Thoracic aorta (tissue), 2 donors: ENCODE measurements around the gene ISY1. TPM values are rescaled to one million over a fixed set of nuclear protein-coding genes. Genes with fewer than 3 reads are reported as not detected.

Source experiments
- ATAC-seq: fragments of 150-250 bp; one replicate; pipeline ENCODE4 v1.8.0; 2017; ENCODE audit warnings: low read depth; ENCODE audit not compliant: insufficient number of reproducible peaks, low FRiP score
- DNase-seq: peaks from one replicate; pipeline ENCODE4 v3.0.0-alpha.2; 2020; ENCODE audit warnings: low spot score
- H3K27ac ChIP-seq, 2 donors: fragments of 200-600 bp; sonication (generic); 1 replicate in 1 of 2; 2 replicates in 1 of 2; pipeline ENCODE4 v1.5.1; 2016; ENCODE audit warnings: mild to moderate bottlenecking in 2 of 2, moderate library complexity in 2 of 2
- H3K27me3 ChIP-seq: fragments of 200-600 bp; sonication (generic); replicated peaks from 2 replicates; pipeline ENCODE4 v1.6.0; 2016; ENCODE audit warnings: mild to moderate bottlenecking; ENCODE audit not compliant: insufficient read depth
- H3K36me3 ChIP-seq: fragments of 200-600 bp; sonication (generic); one replicate; pipeline ENCODE4 v1.5.1; 2016
- H3K4me1 ChIP-seq, 2 donors: fragments of 200-600 bp; sonication (generic); 1 replicate in 1 of 2; 2 replicates in 1 of 2; pipeline versions ENCODE4 v1.5.1 to v1.6.0; 2016; ENCODE audit warnings: low read depth in 2 of 2, mild to moderate bottlenecking in 1 of 2; ENCODE audit not compliant: control insufficient read depth in 1 of 2
- H3K4me3 ChIP-seq: fragments of 200-600 bp; sonication (generic); 2 replicates; pipeline ENCODE4 v1.5.1; 2016; ENCODE audit warnings: mild to moderate bottlenecking
- H3K9me3 ChIP-seq: fragments of 200-600 bp; sonication (generic); 2 replicates; pipeline ENCODE4 v1.5.1; 2016
- total RNA-seq, 2 donors: library from RNA; depleted of rRNA; stranded (reverse); fragments of >200 nt; gene quantifications; one replicate each; pipeline versions ENCODE4 v1.1.0 to v1.2.3, GENCODE V29; 2016
- TF ChIP-seq, protein P1 (sequence below): fragments of 200-600 bp; sonication (generic); IDR thresholded peaks from one replicate; pipeline ENCODE4 v1.5.1; 2019; ENCODE audit warnings: antibody characterized with exemption

The ISY1 gene
- total RNA-seq, 2 donors from 2014 or later = 7.7 to 16.4 TPM

DNA sequence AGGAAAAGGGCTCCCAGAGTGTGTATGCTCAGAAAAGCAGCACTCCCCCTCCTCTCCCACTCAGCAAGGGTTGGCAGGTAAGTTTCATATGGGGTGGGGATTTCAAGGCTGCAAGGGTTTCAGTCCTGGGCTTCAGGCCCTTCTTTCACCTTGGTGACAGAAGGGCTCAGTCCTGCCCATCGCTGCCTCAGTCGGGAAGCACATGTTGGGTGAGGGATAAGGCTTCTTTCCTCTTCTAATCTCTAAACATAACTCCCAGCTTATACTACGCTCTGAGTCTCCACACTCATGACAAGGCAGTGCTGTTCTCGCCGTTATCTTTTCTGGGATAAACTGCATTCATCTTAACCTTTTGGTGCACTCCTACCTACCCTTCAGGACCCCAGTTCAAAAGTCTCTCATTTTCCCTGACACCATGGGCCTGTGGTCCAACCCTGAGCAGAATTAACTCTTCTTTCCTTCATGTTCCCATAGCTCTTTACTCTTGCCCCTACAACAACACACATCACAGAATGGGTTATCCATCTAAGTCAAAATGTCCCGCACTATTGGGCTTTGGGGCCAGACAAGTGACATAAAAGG, 56.3 kb downstream of the ISY1 start:
- no peak overlapping the region for H3K27ac ChIP-seq
- no peaks in the 10 kb centered on the region for H3K27me3 ChIP-seq
- peaks cover 4 to 23% of the 10 kb centered on the region in 2 donors for H3K4me1 ChIP-seq
- TF ChIP-seq, protein P1, sequence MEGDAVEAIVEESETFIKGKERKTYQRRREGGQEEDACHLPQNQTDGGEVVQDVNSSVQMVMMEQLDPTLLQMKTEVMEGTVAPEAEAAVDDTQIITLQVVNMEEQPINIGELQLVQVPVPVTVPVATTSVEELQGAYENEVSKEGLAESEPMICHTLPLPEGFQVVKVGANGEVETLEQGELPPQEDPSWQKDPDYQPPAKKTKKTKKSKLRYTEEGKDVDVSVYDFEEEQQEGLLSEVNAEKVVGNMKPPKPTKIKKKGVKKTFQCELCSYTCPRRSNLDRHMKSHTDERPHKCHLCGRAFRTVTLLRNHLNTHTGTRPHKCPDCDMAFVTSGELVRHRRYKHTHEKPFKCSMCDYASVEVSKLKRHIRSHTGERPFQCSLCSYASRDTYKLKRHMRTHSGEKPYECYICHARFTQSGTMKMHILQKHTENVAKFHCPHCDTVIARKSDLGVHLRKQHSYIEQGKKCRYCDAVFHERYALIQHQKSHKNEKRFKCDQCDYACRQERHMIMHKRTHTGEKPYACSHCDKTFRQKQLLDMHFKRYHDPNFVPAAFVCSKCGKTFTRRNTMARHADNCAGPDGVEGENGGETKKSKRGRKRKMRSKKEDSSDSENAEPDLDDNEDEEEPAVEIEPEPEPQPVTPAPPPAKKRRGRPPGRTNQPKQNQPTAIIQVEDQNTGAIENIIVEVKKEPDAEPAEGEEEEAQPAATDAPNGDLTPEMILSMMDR = no peak
- H3K4me3 ChIP-seq = no peak overlapping the region
- no peak for DNase-seq
- no peak for ATAC-seq
- H3K9me3 ChIP-seq = no peaks in the 10 kb centered on the region
- H3K36me3 ChIP-seq = no peaks in the 10 kb centered on the region

DNA sequence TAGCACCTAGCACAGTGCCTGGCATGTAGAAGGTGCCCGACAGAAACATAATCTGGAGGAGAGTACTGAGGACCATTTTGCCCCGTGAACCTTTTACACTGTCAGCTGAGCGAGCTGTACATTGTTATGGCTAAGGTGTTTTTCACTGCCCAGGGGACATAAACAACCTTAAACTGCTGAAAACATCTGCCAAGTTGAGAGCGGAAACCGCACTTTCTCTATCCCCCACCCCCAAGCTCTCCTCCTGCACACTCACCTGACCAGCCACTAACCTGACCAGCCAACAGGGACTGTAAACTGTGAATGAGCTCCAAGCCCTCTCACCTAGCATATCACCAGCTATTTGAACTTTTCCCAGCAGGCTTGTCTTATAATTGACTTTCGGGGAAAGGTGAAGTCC, 56.8 kb downstream of the ISY1 start:
- Histone ChIP-seq H3K4me3 (no peak overlapping the region), H3K27me3 (no peaks in the 10 kb centered on the region), H3K4me1 (peaks cover 4 to 23% of the 10 kb centered on the region in 2 donors), H3K27ac (no peak overlapping the region), H3K36me3 (no peaks in the 10 kb centered on the region), H3K9me3 (no peaks in the 10 kb centered on the region)
- ATAC-seq (no peak), DNase-seq (no peak)
- TF ChIP-seq, protein P1 = no peak

DNA sequence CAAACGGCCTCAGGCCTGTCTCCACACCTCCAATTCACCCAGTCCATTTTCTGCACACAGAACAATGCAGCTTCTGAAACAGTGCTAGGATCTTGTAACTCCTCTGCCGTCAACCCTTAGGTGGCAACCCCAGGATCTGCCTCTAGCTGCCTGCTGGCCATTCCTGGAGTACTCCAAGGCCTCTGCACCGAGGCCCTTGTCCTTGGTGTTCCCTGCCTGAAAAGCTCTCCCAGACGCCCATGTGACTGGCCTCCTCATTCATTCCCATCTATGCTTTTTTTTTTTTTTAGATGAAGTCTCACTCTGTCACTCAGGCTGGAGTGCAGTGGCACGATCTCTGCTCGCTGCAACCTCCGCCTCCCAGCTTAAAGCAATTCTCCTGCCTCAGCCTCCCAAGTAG, 57.6 kb downstream of the ISY1 start:
- Histone ChIP-seq H3K9me3 (no peaks in the 10 kb centered on the region), H3K4me3 (no peak overlapping the region), H3K27me3 (no peaks in the 10 kb centered on the region), H3K27ac (no peak overlapping the region), H3K36me3 (no peaks in the 10 kb centered on the region), H3K4me1 (peaks cover 4 to 23% of the 10 kb centered on the region in 2 donors)
- no peak for DNase-seq
- TF ChIP-seq, protein P1 = no peak
- no peak for ATAC-seq

DNA sequence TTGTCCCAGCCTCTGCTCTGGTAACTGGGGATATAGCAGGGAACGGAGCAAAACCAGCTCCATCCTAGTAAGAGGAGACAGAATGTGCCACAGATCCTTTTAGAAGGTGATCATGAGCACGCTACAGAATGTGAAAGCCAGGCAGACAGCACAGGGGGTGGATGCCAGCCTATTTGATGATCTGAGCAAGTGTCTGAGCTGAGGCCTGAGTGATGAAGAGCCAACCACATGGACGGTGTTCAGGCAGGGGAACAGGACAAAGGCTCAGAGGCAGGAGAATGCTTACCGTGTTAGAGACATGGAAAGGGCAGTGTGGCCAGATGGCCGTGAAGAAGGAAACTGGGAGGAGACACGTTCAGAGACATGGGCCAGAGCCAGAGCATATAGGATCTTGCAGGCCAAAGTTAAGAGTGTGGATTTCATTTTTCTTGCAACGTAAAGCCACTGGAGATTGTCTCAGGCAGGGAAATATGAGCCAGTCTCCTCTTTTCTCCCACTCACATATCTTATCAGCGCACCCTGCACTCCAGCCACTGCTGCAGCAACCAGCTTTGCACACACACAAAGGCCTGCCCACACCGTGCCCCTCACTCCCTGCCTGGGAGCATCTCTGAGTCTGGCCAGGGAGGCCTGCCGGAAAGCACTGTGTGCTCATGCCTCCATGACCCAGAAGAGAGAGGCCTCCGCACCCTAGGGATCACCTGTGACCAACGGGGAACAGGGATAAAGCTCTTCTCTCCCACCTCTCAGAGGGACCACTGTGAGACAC, 59.3 kb downstream of the ISY1 start:
- no peak for ATAC-seq
- Histone ChIP-seq H3K27ac (no peak overlapping the region), H3K4me1 (peaks cover 4 to 22% of the 10 kb centered on the region in 2 donors), H3K4me3 (no peak overlapping the region), H3K9me3 (no peaks in the 10 kb centered on the region), H3K27me3 (no peaks in the 10 kb centered on the region), H3K36me3 (no peaks in the 10 kb centered on the region)
- no peak for DNase-seq
- TF ChIP-seq, protein P1 = no peak

- no peaks in the 10 kb centered on the region for H3K27me3 ChIP-seq
- TF ChIP-seq, protein P1 = no peak
- no peaks in the 10 kb centered on the region for H3K9me3 ChIP-seq
- no peak for DNase-seq
- no peak for ATAC-seq
- no peak overlapping the region for H3K27ac ChIP-seq
- no peak overlapping the region for H3K4me3 ChIP-seq
- H3K4me1 ChIP-seq = peaks cover 0 to 11% of the 10 kb centered on the region in 2 donors
- H3K36me3 ChIP-seq = peaks cover 2% of the 10 kb centered on the region
Observed at GRCh38 chr3:129100274-129100673, 60.6 kb downstream of the ISY1 start.
